TTC549 (cell line): ENCODE measurements around the gene SFMBT2.
"Not testable (repeated sequence)": the region's sequence is repeated elsewhere in the genome, so short reads cannot be mapped to it uniquely, and the experiment has no call there.

Experiments
- FAIRE-seq: peaks from 2 replicates; lab custom pipeline; 2012; peaks lifted over from hg19 to GRCh38; lab: Jason Lieb, UNC

Gene SFMBT2

DNA sequence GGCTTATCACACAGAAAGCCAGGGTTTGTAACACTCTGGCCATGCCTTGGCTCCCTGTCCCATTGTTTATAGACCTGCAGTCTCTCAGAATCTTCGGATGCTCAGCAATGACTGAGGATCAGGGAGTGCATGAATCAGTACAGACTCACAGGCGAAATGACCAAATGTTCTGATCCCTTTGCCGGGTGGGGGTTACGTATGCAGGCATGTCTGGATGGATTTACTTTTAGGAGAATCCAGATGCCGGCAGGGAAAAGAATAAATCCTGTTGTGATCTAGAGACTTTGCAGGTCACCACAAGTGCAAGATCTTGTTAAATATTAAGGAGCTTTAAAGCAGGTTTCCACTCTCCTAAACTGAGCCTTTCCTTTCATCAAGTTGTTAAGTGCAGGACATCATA lies 149.5 kb downstream of the SFMBT2 start:
- no peak for FAIRE-seq

DNA sequence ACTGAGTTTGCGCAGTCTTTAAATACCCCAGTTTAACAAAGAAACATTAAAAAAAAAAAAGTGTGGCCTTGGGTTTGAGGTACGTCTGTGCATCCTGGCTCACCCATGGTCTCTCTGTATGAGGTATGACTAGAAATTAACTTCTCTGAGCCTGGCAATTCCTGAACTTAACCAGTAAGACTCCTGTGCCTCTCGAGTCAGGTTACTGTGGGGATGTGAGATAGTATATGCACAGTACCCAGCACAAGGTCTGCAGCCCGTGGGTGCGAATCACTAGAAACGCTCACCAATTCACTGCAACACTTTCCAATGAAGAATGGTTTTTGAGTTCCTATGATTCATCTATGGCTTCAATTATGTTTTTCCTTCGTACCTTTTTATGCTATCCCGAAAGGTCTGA lies 149.9 kb downstream of the SFMBT2 start:
- FAIRE-seq: no peak

DNA sequence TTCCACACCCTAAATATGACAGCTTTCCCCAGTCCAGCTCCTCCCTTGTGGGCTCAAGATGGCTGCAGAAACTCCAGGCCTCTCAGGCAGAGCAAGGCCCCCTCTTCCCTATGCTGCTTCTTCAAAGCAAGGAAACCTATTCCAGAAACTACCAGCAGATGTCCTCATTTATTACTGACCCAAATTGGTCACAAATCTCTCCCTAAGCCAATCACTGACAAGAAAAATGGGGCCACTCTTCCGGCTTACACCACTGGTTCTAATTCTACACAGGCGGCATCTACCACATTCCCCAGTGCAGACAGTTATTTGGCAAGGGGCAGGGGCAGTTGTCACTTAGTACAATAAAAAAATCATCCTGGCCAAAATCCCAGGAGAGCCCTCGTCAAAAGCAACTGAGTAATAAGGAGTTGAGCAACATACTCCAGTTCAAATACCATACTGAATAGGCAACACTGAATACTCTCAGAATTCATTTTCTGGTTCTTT lies 150.4 kb downstream of the SFMBT2 start:
- no peak for FAIRE-seq

DNA sequence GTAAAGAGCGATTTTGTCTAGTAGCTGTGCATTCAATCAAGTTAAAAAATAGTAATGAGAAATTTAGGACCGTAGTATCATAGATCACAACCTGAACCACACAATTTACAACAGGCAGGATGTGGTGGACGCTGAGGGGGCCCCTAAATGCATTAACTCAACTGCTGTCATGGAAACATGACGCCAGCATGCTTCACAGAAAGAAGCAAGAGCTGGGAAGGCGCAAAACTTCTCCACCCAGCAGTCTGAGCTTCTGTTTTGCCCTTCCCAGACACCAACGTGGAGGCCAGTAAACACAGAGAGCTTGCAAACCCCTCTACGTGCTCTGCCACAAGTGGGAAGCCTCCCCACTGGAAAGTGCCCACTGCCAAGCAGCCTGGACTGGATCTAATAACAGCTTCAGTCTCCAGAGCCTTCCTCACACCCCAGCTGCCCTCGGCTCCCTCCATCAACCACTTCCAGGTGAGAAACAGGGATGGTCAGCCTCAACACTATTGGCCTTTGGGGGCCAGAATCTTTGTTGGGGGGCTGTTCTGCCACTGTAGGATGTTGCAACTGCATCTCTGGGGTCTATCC lies 151.8 kb downstream of the SFMBT2 start:
- no peak for FAIRE-seq

DNA sequence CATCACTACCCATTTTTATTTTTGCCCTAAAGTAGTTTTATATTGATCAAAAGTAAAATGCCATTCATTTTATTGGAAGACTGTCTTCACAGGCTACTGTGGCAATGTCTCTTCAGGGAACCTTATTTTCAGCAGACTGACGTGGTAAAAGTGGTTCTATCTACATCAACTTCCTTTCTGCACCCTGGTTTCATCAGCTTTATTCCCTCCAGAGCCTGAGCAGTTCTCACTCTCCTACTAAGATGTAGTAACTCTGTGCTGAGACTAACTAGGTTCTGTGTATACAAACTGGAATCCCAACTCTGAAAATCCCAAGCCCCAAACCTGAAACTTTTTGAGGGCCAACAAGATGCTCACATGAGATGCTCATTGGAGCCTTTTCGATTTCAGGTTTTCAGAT lies 155.3 kb downstream of the SFMBT2 start:
- FAIRE-seq: no peak

DNA sequence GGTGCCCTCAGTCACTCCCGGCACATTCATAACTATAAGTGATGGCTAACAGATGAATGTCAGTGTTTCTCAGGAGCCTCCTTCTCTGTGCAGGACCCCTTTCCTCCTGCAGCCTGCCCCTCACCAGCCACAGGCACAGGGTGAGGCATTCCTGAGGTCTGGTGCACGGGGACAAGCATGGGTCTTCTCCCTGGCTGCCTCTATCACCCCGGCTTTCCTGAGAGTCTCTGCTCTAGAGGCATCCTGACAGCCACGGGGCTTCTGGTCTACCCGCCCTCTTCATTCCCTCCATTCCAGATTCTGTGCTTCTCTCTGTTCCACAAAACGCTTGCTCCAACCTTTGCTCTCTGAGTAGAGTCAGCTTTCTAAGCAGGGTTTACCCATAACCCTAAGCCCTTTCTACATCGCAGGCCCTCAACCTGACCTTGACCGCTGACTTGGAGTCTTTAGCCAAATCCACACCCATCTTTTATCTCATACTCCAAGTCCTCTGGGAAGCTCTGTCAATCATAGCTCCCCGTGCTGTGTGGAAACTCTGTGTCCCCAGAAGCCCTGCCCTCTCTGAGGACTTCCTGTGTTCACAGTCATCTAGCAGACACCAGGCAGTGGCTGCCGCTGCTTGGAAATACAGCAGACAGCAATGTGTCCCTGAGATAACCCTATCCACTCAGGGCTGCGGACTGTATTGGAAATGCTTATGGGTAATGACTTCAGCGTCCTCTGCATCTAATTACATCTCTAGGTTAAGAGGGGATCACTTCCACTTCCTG lies 159.0 kb downstream of the SFMBT2 start:
- FAIRE-seq: no peak

DNA sequence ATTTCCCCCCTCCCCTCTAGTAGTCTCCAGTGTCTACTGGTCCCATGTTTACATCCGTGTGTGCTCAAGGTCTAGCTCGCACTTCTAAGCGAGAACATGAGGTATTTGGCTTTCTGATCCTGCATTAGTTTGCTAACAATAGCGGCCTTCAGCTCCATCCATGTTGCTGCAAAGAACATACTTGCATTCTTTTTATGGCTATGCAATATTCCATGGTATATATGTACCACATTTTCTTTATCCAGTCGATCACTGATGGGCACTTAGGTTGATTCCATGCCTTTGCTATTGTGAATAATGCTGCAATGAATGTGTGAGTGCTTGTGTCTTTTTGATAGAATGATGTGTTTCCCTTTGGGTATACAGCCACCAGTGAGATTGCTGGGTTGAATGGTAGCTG lies 160.6 kb downstream of the SFMBT2 start:
- FAIRE-seq: no peak

DNA sequence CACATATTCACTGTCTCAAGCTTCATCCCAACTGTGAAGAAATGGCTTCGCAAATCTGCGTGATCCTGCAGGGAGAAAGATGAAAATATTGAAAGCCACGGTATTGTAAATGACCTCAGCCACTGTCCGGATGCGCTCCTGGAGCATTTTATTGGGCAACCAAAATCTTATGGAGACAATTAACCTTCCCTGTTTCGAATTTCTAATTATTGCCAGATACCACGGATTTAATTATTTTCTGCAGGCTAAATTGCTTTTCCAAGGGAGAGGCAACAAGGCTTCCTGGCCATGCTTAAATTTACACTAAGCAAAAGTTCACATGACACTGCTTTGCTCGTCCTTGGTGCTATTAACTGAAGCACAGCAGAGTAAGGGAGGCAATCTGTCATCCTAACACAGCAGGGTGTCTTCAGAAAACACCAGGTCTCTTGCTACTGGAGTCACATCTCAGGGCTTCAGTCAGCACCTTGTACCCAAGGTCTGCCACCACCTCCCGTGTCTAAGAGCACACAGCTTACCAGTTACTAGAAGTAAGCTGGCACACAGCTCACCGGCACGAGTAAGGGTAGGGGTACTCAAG lies 162.2 kb downstream of the SFMBT2 start:
- FAIRE-seq: no peak

DNA sequence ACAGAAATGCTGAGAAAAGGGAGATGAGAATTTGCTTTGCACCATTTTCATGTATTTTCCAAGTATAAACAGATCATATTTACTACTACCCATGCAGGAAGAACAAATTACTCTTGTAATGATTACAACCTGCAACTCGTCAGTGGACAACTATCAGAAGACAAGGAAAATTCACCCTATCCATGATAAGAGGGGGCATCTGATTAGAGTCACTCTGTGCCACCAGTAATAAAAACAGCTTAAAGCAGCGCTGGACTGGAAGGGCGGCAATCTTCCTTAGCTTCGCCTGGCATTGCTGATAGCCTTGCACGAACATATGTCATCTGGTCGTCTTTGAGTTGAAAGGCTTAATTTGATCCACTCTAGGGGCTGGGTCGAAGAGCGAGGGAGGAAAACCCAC lies 162.7 kb downstream of the SFMBT2 start:
- FAIRE-seq: no peak

DNA sequence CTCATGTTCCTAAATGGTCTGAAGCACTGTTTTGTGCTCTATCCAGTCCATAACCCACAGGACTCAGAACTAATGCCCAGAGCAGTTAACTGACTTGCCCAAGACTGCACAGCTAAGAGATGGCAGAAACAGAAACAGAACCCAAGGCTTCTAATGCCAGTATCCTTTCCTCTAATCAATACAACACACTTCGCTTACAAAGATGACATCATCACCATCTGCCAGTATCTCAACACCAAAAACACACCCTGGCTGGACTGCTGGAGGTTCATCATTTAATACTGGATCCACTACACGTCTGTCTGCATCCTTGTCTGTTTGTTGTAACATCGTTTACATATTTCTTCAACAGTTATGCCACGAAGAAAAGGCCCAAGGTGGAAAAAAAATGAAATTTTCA lies 165.3 kb downstream of the SFMBT2 start:
- no peak for FAIRE-seq

DNA sequence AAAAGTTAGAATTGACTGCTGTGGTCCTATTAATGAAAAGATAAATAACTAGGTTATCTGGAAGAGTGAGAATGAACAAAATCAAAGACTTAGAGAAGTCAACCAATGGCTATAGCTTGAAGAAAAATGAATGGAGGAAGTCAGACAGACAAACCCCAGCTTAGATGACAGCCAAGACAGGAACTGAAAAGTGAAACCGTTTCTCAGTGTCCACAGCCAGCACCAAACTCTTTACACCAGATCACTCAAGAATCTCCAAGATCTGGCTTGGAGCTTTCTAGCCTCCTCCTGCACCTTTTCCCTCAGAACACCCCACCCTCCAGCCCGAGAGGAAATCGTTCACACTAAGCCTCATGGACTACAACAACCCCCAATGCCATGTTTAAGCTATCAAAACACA lies 167.0 kb downstream of the SFMBT2 start:
- FAIRE-seq: no peak

DNA sequence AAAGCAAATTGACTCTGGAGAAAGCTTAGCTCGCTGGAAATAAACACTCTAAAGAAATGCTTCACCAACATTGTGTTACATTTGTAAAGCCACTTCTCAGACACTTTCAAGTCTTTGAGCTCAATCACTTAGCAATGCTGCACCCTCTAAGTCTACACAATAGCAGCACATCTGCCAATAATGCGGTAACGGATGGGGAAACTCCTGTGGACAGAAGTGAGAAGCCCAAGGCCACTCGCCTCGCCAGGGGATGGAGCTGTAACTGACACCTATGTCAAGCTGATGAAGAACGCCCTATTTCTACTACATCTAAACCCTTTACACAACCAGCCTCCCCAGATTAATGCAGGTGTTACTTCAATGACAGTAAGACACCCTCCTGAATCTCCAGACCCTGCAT lies 167.7 kb downstream of the SFMBT2 start:
- no peak for FAIRE-seq

DNA sequence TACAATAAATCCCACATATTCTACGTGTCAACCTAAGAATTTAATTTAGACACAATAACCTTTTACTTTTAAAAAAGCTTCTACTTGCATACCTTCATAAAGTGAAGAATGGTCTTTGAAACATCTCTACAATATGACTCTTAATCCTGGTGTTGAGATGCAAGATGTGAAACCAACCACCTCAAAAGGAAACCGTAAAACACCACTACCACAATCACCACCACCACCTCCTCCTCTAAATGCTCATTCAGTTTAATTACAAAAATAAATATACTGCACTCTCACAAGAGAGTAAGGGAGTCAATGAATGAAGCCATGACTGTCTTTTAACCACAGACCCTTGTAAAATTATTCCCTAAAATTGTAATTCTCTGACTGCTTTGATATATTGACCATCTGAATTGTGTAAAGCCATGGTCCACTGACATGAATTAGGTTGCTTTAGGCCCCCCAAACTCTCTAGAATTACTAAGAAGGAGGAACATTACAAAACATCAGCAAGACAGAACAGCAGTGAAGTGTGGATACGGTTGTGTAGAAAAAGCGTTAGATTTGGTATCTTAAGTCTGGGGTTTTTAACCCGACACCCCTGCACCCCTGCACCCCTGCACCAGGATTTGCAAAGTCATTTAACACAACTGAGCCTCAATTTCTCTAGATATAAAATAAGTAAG lies 171.4 kb downstream of the SFMBT2 start:
- no peak for FAIRE-seq

DNA sequence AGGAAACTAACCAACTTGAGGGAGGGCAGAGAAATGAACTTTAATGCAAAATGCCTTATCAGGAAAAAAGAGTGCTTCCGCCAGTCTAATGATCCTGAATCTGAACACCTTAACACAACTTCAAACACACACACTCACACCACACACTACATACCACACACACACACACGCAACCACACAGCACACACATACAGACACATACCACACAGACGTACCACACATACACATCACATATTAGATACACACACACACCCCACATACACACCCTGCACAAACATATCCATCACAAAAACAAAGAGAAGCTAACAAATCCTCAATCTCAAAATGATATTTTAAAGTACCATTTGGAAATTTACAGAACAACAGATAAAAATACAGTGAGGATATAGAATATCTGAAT lies 175.5 kb downstream of the SFMBT2 start:
- FAIRE-seq: no peak

DNA sequence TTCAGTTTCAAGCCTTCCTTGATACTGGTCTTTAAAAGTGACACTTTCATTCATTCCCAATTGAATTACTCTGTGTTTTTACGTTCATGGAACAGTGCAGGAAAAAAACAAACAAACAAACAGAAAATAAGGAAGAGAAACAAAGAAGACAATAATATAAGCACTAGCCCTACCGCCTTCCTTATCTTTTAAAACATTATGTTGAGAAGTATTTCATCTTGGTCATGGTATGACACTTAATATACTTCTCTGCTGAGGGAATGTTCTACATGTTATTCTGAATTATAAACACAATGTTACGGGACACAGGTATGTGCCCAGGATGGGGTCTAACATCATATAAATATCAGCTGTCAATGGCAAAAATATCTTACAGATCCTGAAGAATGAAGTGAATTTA lies 176.7 kb downstream of the SFMBT2 start:
- FAIRE-seq: no peak

DNA sequence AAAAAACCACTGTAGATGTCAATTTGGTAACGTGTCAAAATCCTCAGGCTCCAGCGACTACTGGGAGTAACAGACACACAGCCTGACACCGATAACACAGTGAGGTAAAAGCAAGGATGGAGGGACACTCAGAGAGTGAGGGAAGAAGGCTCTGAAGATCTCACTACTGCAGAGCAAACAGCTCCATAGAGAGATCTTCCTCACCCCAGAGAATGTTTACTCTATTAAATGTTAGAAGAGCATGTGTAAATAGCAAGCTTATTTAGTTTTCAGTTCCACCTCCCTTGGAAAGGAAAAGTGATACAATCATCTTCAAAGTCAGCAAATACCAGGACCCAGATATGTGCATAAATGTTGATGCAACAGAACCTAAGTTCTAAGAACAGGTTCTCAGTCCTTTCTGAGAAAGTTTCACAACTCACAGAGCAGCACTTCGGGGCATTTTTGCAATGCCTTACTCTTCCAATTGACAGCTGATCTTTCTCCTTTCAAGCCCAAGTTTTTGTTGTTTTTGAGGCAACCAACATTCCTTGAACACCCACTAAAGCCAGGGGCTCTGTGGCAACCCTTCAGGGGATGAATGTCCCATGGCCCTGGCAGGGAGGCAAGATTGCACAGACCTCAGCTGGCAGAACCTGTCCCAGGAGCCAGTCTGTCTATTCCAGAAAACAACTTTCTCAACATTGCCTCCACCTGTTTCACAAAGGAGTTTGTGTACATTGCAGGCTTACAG lies 177.4 kb downstream of the SFMBT2 start:
- no peak for FAIRE-seq

DNA sequence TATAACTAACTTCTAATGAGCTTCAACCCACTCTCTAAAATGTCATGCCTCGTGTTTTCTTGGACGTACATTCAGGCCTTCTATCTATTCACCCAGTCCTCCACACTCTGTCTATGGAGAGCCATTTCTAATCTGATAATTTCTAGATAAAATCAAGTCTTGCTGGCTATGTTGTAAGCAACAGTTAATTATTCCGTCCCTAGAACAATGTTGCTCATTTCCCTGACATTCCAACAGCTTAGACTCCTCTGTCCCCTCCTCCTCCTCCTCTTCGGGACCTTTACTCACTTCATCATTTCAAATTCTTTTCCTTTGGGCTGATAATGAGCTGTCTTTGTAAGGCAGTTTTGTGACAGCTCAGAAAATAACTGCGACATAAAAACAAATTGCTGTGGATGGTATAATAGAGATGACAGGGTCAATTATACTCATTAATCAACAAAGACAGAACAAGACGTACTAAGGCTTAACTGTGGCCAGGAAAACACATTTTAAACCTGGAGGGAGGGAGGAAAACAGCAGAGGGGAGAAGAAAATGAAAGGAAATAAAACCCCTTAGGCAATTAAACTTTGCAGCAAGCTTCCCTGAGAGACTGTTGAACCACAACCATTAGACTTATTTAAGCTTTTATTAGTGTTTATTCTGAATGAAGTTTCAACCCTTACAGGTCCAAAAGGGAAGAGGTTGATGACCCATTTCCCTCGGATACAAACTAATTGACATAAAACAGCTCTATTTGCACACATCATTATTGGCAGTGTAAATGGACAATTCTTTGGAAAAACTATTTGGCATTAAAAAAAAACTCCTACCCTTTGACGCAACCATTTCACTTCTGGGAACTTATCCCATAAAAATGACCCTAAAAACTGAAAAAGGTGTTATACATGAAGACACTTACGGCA lies 179.1 kb downstream of the SFMBT2 start:
- no peak for FAIRE-seq

DNA sequence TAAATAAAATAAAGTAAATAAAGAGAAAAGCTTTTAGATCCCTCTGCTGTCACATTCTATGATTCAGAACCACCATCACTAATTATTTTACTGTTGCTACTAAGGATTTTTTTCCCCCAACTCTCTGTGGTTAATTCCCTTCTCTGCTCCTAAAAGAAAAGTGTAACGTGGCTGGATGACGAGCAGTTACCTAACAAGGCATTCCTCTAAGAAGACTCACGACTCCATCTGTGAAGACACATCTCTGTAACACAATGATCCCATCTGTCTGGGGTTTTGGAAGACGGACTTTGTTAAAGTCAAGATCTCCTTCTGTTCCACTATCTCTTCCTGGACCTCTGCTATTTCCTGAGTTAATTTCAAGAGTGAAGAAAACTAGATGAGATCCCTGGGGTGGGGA lies 179.9 kb downstream of the SFMBT2 start:
- FAIRE-seq: no peak

DNA sequence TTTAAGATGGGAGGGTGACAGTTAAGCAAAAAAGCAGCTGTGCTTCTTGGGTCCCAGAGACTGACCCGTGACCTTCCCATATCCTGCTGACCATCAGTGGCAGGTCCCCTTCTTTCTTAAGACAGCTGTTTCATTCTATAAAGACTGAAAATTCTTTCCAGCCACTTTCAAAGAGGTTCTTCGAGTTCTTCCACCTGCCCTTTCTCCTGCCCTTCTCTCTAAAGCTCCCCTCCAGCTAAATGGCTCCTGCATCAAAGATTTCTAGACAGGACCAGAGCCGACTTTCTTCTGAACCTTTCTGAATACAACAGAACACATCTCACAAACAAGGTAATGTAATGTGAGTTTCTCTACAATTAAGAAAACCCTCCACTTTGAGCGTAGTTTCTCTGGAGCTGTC lies 180.8 kb downstream of the SFMBT2 start:
- FAIRE-seq: no peak

DNA sequence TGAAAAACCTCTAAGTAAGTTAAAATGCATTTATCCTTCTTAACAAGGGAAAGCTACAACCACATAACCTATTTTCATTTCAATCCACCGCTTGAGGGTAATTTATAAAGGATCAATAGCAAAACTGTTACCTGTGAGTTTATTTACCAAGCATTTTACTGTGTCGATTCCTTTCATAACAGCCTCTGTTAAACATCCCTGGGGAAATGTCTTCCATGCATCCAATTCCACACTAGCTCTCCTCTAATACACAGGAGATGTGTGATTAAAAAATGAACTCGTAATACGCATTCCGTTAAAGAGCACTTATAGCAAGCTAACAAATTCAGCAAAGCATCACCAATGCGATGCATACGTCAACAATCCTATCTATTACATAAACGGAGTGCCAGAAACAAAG lies 185.7 kb downstream of the SFMBT2 start:
- FAIRE-seq: no peak

DNA sequence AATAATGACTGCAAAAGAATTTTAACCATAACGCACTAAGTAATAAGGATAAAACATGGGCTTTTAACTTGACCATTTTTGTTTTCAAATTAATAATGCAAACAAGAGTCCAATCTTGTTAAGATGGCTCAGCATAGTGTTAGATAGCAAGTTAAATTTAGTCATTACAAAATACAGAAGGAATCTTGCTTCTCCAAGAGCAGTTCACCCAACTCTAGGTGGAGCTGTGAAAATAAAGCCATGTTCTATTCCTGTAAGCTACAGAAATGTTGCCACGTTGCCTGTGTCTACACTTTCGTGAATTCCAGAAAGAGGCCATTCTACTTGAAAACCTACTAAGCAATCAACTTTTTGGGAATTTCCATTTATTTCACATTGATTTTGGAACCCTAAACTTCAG lies 191.9 kb downstream of the SFMBT2 start:
- FAIRE-seq: no peak

DNA sequence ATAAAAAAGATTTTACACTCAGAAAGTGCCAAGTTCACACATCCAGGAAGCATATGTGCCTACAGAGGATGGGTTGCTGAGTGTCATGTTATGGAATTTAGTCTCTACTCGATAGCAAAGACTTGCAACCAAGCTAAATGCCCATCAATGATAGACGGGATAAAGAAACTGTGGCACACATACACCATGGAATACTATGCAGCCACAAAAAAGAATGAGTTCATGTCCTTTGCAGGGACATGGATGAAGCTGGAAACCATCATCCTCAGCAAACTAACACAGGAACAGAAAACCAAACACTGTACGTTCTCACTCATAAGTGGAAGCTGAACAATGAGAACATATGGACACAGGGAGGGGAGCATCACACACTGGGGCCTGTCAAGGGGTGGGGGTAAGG lies 198.1 kb downstream of the SFMBT2 start:
- not testable (repeated sequence) for FAIRE-seq
